EH (cell line): ENCODE results near the gene MBNL2.

Experiments
- DNase-seq: peaks from one replicate; pipeline ENCODE4 v3.0.0-alpha.2; 2015; ENCODE audit warnings: low read depth

The MBNL2 gene

DNA sequence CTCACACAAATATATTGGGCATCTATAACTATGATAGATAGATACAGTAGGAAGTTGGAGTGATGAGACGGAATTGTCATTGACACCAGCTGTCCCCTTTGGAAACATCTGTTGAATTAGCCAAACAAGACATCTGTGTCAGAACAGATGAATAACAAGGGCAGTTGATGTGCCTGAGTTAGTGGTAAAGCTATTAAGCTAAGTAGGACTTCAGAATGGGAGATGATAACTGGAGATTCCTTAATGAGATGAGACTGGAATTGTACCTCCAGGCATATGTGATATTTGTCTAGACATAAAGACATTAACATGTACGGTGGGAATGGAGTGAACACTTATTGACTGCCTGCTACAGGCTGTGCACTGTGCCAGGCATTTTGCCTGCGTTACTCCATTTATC, 78.7 kb downstream of the MBNL2 start:
- no peak for DNase-seq

DNA sequence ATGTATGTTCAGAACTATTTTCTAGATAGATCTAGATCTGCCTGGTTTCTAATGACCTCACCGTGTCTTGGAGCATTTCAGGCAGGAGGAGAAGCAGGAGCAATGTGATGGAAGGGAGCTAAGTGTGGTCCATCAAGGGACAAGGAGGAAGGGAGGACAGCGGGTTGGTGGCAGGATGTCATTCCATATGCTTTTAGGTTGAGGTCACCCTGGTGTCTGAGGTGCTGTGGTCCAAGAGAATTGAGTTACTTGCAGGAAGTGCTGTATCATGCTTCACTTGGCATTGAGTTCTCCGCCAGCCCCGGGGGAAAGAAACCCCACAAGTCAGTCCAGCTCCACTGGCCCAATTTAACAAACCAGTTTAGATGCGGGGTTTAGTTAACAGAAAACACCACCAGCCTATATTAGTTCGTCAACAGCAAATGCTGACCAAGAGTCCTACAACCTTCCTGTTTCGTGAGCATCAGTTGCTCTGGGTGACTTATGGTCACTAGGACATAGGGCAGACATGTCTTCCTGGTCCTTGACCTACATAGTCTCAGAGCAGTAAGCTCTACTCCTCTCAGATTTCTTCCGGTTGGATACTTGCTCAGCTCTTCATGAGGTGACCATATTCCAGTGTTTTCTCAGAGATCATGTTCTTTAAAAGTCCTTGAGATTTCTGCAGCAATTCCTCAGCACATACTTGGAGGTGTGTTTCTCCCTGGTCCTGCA, 79.4 kb downstream of the MBNL2 start:
- DNase-seq: no peak

DNA sequence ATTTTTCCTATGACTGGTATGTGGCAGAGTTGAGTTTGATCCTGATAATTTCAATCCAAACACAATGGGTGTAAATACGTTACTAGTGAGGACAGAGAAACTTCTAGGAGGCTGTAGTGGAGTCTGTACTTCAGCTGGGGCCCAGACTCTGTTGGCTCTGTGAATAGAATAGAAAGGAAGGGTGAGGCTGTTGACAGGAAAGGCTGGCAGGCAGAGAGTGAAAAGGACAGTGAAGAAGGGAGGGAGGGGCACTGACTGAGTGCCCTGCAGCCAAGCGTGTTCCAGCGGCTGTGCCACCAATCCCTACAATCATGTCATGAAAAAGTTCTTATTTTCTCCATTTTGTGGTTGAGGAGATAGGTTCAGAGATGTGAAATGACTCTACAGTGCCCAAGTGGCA, 80.5 kb downstream of the MBNL2 start:
- DNase-seq: no peak

DNA sequence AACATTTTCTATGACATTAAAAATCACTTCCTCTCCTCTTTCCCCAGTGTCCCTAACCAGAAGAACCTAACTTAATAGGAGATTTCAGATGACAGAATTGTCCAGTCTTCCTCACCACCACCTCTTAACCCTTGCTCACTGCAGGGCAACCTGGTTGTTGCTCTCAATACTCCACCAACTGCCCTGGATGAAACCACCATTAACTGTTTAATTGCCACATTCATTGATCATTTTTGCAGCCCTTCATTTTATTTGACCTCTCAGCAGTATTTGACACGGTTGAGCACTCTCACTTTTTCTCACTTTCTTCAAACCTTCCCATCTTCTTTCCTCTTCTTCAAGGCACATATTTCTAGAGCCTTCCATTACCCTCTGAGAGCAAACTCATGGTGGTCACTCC, 84.0 kb downstream of the MBNL2 start:
- DNase-seq: no peak

DNA sequence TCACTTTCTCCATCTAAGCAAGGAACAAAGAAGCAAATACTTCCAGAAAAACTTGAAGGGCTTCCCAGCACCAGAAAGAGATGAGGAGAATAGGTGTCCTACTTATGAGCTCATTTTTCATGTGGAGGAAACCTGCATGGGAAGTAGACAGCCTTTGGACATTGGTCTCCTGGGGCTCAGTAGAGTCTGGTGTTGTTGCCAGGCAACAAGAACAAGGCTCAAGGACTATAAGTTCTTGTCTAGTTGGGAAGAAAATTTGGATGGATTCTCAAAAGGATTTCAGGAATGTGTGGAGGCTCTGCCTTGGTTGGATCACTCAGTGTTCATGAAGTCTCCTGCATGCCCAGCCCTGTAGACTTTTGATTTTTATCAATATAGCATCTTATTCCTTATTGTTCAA, 84.5 kb downstream of the MBNL2 start:
- peak; percentile 67 for DNase-seq

DNA sequence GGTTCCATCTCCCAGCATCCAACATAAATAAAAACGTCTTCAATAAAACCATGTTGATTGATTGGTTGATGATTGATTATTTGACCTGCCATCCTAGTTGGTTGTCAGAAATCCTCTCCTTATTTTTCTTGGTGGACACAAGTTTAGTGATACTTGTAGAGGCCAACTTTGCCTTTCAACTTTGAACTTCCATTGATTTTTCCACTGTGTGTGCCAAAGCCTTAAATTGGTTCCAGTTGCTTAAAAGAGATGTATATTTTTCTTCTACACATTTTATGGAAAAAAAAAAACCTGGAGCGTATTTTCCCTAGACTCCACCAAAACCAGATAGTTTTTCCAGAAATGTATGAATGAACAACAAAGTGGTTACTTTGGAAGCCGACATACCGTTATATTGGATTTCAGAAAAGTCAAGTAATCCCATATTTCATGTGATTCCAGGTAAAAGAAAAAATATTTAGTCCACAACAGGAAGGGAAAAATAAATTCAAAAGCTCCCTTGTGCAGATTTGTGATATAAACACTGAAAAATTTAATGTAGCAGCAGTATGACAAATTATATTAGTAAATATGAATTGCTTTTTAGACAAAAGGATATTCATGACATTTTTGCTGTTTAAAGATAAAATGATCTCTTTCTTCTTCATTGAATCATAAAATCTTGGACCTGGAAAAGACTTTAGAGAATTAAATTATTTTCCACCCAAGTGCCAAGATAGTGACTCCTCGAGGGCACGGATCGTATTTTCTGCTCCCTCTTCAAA, 85.2 kb downstream of the MBNL2 start:
- no peak for DNase-seq

DNA sequence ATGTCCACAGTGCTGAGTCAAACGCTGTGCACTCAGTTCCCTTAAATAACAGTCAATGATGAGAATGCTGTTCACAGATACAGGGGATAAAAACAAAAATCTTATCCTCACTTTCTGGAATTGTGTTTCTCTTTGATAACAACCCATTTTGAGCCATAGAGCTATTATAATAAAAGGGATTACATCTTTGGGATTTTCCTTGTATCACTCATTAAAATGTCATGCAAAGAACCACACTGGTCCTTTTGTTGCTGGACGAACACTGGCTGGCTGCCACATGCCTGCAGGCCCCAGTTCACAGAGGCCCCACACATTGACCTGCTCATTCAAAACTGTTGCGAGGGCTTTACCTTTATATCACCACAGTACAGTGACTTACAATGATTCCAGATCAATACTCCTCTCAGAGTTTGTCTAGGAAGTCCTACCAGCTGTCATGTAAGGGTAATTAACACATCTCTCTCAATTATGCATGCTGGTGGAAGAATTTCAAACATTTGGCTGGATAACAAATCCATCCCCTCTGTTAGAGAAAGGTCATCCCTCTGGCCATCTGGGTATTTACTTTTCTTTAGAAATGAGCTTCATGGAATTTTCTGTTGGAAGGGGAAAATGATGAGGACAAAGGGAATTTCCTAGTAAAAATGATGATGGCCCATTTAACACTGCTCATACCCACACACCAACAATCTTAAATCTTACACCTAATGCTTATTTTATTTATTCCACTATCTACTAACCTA, 85.9 kb downstream of the MBNL2 start:
- peak; percentile 94 for DNase-seq

DNA sequence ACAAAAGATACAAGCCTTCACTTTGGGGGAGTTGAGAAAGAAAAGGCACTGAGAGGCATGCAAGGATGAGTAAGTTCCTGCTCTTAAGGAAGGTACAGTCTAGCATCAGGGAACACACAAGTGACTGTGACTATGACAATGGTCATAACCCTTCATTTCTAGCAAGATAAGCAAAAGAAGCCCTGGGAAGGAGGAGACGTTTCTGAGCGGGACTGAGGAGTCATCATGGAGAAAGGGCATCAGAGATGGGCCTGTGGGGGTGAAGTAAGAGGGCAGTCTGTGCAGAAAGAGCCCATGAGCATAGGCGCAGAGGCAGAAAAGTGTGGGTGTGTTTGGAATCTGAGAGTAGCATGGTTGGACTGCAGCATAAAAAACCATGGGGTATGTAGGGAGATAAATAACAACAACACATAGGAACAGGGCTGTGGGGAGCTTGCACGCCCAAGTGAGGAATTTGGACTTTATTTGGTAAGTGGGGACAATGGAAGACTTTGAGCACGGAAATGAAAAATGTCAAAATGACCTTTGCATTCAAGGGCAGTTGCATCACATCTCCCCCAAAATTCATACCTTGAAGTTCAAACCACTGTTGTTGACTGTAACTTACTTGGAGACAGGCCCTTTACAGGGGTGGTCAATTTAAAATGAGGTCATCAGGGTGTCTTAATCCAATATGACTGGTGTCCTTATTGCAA, 86.7 kb downstream of the MBNL2 start:
- DNase-seq: peak; percentile 72

DNA sequence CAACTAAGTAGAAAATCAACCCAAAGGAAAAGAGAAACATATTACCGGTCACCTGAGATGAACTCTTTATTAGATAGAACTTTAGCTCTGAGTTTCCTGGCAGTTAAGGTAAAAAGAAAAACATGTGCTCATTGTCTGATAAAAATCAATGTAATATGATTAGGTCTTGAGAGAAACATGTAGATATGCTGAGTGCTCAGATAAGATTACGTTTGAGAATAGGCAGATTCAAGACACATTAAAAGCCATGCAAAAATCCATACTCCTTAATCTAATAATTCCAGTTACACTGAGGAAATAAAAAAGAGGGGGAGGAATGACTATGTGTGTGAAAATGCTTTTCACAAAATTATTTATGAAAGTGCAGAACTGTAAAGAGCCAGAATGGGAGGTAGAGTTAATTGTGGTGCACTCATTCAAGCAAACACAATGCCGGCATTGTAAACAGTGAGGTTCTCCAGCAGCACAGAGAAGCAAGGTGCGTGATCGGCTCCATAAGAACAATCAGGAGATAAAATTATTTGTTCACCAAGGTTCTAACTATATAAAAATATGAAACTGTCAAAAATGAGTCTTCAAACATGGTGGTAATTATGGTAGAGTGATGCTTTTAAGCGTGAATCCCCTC, 88.8 kb downstream of the MBNL2 start:
- DNase-seq: no peak

DNA sequence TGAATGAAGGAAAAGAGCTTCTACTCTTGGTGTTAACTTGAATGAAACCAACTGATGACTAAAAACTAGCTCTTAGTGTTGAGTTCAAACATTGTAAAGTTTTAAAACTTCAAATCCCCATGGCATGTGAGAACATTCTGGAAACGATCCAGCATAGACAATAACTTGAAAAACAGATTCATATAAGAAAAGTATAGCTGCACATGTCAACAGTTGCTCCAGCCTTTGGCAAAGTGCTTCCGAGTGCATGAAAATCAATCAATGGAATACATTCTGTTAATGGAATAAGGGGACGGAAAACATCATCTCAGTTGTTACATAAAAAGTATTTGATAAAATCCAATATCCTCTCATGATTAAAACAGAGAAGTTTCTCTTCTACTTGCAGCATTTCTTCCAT, 89.8 kb downstream of the MBNL2 start:
- DNase-seq: no peak

DNA sequence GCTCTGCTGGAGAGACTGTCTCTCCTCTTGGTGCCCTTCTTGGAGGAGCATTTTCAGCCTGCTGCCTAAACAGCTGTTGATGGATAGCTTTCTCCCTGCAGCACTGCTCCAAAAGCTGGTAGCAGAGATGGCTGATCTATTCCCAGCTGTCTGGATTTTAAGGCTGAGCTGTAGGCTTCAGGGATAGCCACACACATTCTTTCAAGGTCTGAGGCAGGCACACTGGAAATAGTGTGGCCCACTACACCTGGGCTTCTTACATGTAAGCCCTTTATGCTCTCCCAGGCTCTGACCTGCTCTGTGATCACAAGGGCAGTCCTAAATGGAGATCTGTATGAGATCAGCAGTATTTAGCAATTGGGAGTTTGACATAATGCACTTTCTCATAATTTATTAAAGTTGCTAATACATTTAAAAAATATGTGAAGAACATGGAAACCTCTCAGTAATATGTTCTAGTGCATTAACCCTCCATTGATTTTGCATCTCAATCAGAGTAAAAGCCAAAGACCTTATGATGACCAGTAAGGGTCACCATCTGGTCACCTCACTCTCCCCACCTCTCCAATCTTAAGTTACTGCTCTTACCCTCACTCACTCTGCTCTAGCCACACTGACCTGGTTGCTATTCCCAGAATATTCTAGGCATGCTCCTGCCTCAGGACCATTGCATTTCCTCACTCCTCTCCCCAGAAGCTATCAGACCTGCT, 91.6 kb downstream of the MBNL2 start:
- DNase-seq: no peak

DNA sequence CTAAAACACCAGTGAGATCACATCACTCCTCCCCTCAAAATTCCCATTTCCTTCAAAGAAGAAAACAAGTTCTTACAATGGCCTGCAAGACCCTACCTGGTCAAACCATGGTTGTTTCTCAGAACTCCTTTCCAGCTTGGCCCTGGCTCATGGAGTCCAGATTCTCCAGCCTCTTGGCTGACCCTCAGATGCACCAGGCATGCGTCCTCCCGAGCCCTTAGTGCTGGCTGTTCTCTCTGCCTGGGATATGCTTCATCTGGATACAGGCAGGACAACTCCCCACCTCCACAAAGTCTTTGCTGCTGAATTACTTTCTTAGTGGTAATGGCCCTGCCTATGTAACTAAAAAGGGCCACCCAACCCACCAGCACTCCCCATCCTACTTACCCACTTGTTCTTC, 94.3 kb downstream of the MBNL2 start:
- no peak for DNase-seq

DNA sequence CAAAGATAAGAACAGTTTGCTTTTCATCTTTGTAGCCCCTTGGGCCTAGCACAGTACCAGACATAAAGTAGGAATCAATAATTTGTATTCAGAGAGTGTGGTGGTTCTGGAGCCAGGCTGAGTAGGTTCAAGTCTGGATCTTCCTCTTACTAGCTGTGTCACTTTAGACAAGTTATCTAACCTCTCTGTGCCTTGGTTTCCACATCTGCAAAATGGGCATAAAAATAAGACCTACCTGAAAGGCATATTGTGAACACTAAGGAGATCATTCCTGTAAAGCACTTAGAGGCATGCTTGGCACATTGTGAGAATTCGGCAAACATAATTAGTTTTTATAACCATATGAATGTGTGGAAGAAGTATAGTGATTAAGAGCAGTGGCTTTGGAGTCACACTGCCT, 95.8 kb downstream of the MBNL2 start:
- DNase-seq: no peak

DNA sequence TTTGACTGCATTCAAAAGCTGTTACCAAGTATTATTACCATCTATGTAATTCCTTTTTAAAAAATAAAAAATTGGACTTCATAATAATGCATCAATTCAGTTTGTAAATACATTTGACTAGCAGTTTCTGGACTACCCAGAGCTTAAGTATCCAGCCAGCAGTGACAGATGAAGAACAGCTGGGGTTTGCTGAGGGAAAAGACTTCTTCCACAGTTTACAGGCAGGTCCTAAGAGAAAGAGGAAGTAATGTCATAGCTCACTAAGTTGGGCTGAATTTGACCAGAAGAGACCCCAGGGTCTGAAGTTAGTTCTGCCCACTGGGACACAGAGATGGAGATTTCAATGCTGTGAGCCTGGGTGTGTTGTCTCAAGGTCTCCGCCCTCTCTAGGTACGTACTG, 96.4 kb downstream of the MBNL2 start:
- no peak for DNase-seq

DNA sequence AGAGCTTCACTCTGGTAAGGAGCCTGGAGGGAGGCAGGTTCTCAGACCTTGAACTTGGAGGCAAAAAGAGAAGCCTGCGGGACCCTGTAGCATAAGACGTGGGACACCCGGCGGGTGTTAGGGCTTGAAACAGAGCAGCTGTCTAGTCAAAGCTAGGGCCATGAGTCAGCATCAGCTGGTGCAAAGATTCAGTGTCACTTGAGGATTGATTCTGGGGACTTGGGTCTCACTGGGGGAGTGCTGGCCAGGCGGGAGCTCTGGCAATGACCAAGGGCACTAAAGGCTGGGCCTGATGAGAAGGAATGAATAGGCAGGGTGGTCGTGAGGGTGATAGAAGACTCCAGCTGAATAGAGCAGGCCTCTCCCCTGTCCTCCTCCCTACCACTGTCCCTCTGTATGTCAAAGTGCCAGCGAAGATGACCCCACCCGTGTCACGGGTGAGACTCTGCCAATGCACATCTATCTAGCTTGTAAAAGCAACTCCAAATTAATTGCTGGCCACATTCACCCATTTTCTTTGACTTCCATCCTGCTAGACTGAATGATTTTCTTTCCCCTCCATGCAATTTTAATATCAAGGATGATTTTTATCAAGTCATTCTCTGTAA, 97.1 kb downstream of the MBNL2 start:
- DNase-seq: no peak

DNA sequence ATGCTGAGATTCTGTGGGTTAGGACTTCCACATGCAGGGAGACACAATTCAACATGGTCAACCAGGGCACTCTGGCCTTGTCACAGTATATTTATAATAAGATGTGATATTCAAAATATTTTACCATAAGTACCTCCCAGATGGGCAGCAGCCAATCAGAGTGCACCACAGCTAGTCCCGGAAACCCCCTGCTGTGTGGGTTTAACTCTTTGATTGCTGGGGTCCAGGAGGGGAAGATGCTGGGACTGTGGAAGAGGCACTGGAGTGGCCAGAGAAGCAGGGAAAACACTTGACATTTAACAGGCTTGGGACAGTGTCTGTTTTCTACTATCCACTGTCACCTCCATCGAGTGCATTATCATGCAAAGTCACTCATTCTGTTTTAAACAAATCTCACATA, 99.0 kb downstream of the MBNL2 start:
- no peak for DNase-seq

DNA sequence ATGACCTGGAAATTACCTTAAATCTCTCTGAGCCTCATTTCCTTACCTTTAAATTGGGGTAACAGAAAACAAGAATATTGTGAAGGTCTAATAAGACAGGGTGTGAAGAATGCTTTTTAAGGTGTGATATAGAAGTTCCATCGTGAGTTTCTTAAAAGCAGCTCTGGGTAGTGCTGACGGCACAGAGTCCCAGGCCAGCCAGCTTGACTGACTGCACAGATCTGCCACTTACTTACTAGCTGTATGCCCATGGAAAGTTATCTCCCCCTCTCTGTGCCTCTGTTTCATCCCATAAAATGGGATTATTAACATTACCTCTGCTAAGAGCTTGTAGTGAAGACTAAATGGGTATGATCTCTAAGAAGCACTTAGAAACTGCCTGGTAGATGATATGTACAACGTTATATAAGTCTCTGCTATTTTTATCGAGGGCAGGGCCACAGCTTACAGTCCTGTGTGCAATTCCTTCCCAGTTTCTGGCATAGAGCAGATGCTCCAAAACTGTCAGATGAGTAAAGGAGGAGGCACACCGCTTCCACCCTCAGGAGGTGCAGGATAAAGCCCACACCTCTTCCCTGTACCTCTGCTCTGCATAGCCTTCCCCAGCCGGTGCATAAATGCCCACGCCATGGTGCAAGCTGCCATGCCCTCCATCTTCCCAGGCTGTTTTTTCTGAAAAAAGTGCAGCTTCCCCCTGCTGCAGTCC, 99.6 kb downstream of the MBNL2 start:
- DNase-seq: no peak

DNA sequence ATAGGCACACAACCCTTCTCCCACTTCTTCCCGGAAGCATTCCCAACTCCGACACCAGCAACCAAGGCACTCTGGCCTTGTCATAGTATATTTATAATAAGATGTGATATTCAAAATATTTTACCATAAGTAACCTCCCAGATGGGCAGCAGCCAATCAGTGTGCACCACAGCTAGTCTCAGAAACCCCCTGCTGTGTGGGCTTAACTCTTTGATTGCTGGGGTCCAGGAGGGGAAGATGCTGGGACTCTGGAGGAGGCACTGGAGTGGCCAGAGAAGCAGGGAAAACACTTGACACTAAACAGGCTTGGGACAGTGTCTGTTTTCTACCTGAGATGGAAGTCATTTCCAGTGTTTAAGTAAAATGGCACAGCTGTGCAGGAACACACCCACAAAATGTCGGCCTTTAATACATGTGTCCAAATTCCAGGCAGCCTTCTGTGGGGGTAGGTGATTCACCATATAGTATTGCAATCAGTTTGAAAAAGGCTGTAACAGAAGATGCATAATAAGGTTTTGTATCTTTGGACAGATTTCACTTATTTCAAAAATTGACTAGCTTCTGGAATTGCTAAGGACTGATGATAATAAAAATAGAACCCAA, 100.7 kb downstream of the MBNL2 start:
- peak; percentile 59 for DNase-seq

DNA sequence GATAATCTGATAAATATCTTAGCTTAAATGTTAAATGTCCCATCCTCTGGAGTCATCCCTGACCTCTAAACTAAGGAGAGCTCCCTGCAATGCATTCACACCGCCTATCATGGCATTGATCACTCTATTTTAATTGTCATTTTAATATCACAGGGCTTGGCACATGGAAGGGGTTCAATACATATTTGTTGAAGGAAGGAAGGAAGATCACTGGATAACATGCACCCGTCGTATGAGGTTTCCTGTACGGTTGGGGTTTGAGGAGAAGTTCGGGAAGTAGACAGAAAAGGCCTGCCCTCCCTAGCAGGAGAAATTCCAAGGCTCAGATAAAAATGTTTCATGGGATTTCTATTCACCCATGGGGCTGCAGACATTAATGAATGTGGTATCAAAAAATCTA, 102.0 kb downstream of the MBNL2 start:
- DNase-seq: no peak

DNA sequence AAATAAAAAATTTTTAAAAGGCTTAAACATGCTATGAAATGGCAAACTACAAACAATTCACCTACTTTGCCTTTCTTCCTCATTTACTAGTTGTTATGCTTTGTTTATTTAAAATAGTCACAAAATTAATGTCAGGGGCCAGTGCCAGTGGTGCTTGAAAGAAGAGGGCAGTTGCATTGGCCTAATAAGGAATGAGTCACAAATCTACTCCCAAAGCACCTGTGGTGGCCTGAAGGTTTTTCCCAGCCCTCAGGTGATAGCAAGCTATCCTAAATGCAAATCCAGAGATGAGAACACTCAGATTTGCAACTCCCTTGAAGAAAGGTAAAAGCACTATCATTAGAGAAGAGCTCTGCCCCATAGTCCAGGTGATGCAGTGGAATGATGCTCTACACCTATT, 103.6 kb downstream of the MBNL2 start:
- DNase-seq: no peak
